HepG2 (cell line): ENCODE results near the gene ORC3. TPM values are rescaled to one million over a fixed set of nuclear protein-coding genes. Genes with fewer than 3 reads are reported as not detected.

ENCODE experiments used
- ATAC-seq: fragments of 200-7000 bp; cut with Tn5 transposase; 3 replicates; pipeline ENCODE4 v1.9.1; 2020; ENCODE audit warnings: mild to moderate bottlenecking, moderate library complexity
- BruUV-seq: library from RNA; stranded (reverse); fragments of 400-500 nt; replicated peaks from 2 replicates; lab custom pipeline; 2021; lab: Mats Ljungman, UMichigan
- CTCF ChIA-PET: fragments of 300-600 bp; formaldehyde crosslinking; extraction: SDS; loops from one replicate; lab custom pipeline; 2021; ENCODE audit warnings: low total read pairs, inconsistent platforms, low intra/inter-chr PET ratio; lab: Yijun Ruan, JAX
- POLR2A ChIA-PET: fragments of 350-600 bp; sonication (Branson Sonifier 250); formaldehyde crosslinking; loops from one replicate; lab custom pipeline; 2020; ENCODE audit warnings: antibody characterized with exemption, inconsistent platforms; lab: Yijun Ruan, JAX
- DNase-seq: peaks from one replicate; pipeline ENCODE4 v3.0.0-alpha.2; 2015; ENCODE audit warnings: low spot score
- FAIRE-seq: peaks from 3 replicates; lab custom pipeline; 2011; peaks lifted over from hg19 to GRCh38; lab: Jason Lieb, UNC
- H2AFZ ChIP-seq: one replicate; pipeline ENCODE4 v1.6.1; 2011; ENCODE audit warnings: low read length, inconsistent platforms
- H3K27ac ChIP-seq: fragments of 300-600 bp; 3 replicates; pipeline ENCODE4 v1.8.0; 2011; ENCODE audit warnings: mixed run types, mild to moderate bottlenecking, mixed read lengths, low read length, inconsistent platforms; ENCODE audit not compliant: insufficient read depth; ENCODE audit errors: extremely low read length
- H3K27me3 ChIP-seq, 2 experiments: fragments of 200-600 bp in 1 of 2; 2 replicates in 1 of 2; 3 replicates in 1 of 2; pipeline versions ENCODE4 v1.6.0 to v1.8.0; 2011; ENCODE audit warnings: low read length in 2 of 2, mild to moderate bottlenecking in 2 of 2, moderate library complexity in 2 of 2, inconsistent platforms in 1 of 2; ENCODE audit not compliant: insufficient read depth in 2 of 2, control insufficient read depth in 1 of 2
- H3K36me3 ChIP-seq, 2 experiments: fragments of 200-600 bp in 1 of 2; replicated peaks in 1 of 2; 2 replicates in 1 of 2; 3 replicates in 1 of 2; pipeline versions ENCODE4 v1.5.1 to v1.8.0; 2011; ENCODE audit warnings: low read length in 2 of 2, inconsistent platforms in 1 of 2; ENCODE audit not compliant: insufficient read depth in 2 of 2, control insufficient read depth in 1 of 2
- H3K4me1 ChIP-seq: 2 replicates; pipeline ENCODE4 v1.5.1; 2012; ENCODE audit warnings: low read length, inconsistent platforms; ENCODE audit not compliant: insufficient read depth
- H3K4me2 ChIP-seq: 2 replicates; pipeline ENCODE4 v1.6.0; 2011; ENCODE audit warnings: low read depth, low read length, inconsistent platforms
- H3K4me3 ChIP-seq, 3 experiments: fragments of 200-600 bp in 1 of 3; sonication (generic), shearing (Covaris generic) in 1 of 3; replicated peaks in 1 of 3; 2 replicates each; pipeline ENCODE4 v1.5.1; 2011 to 2016; ENCODE audit warnings: low read length in 3 of 3, inconsistent platforms in 2 of 3, low read depth in 2 of 3, mild to moderate bottlenecking in 2 of 3, control low read depth in 1 of 3, mixed read lengths in 1 of 3; ENCODE audit not compliant: insufficient read depth in 1 of 3
- H3K79me2 ChIP-seq: one replicate; pipeline ENCODE4 v1.6.1; 2011; ENCODE audit warnings: low read length, inconsistent platforms; ENCODE audit not compliant: insufficient read depth
- H3K9ac ChIP-seq: 2 replicates; pipeline ENCODE4 v1.6.0; 2011; ENCODE audit warnings: mild to moderate bottlenecking, low read depth, low read length, inconsistent platforms; ENCODE audit not compliant: insufficient read depth
- H3K9me3 ChIP-seq: 2 replicates; pipeline ENCODE4 v1.5.1; 2012; ENCODE audit warnings: mild to moderate bottlenecking, low read length
- H4K20me1 ChIP-seq: 2 replicates; pipeline ENCODE4 v1.6.0; 2011; ENCODE audit warnings: inconsistent platforms, mild to moderate bottlenecking, low read length, moderate library complexity; ENCODE audit not compliant: insufficient read depth
- AGO2 ChIP-seq: fragments of 200-400 bp; formaldehyde crosslinking; optimal IDR thresholded peaks from 2 replicates; pipeline ENCODE3; 2017; ENCODE audit warnings: mild to moderate bottlenecking, low read depth, low read length, moderate library complexity
- CERS6 ChIP-seq: sonication (generic); formaldehyde crosslinking; IDR thresholded peaks from 2 replicates; pipeline ENCODE4 v1.5.0; 2020; ENCODE audit warnings: missing genetic modification reagents
- DNMT3B ChIP-seq: conservative IDR thresholded peaks from 2 replicates; pipeline ENCODE4 v1.6.1; 2016; ENCODE audit warnings: missing biosample characterization, control low read depth
- SATB2 ChIP-seq: sonication (generic); formaldehyde crosslinking; IDR thresholded peaks from 2 replicates; pipeline ENCODE4 v1.5.0; 2020; ENCODE audit warnings: missing genetic modification reagents
- SPEN ChIP-seq: sonication (generic); formaldehyde crosslinking; IDR thresholded peaks from 2 replicates; pipeline ENCODE4 v1.5.1; 2020; ENCODE audit warnings: low read depth, mild to moderate bottlenecking, missing genetic modification reagents
- TFE3 ChIP-seq: IDR thresholded peaks from 2 replicates; pipeline ENCODE4 v1.6.1; 2016
- ZHX2 ChIP-seq, 2 experiments: sonication (generic) in 1 of 2; formaldehyde crosslinking in 1 of 2; IDR thresholded peaks; 2 replicates each; pipeline versions ENCODE4 v1.6.1 to v1.9.0; 2014 to 2022; ENCODE audit warnings: antibody characterized with exemption in 1 of 2, borderline replicate concordance in 1 of 2, inconsistent platforms in 1 of 2, low read depth in 1 of 2, missing genetic modification reagents in 1 of 2
- ZKSCAN1 ChIP-seq: fragments of 150-350 bp; IDR thresholded peaks from 2 replicates; pipeline ENCODE4 v1.6.1; 2014; ENCODE audit warnings: low read length
- ZNF264 ChIP-seq: sonication (generic); formaldehyde crosslinking; IDR thresholded peaks from 2 replicates; pipeline ENCODE4 v1.4.0; 2020; ENCODE audit warnings: missing genetic modification reagents
- ZNF446 ChIP-seq: sonication (generic); formaldehyde crosslinking; IDR thresholded peaks from 2 replicates; pipeline ENCODE4 v1.5.0; 2020; ENCODE audit warnings: mild to moderate bottlenecking, missing genetic modification reagents
- in situ Hi-C: cut with HindIII; loops from 2 replicates; pipeline ENCODE4 v1.10.0; 2017; ENCODE audit warnings: low pct_unique_long_range_greater_than_20kb; ENCODE audit not compliant: extremely low pct_ligation_motif_present
- intact Hi-C: fragments of 100-400 bp; cut with micrococcal nuclease; formaldehyde crosslinking; loops from one replicate; pipeline ENCODE4 v1.10.0; 2022; ENCODE audit not compliant: unreplicated experiment
- polyA plus RNA-seq, 8 experiments: library from polyadenylated mRNA; depleted of rRNA in 3 of 8; stranded (reverse) in 7 of 8; unstranded in 1 of 8; fragments of >200 nt; fragmentation: Illumina TruSeq in 4 of 8; extraction: Trizol in 4 of 8; gene quantifications; 2 replicates each; pipeline versions ENCODE4 v1.2.1 to v1.2.3, GENCODE V29; 2011 to 2016; ENCODE audit warnings: low read depth in 4 of 8, missing spikeins in 1 of 8, mixed read lengths in 1 of 8; ENCODE audit not compliant: insufficient read depth in 1 of 8
- total RNA-seq, 5 experiments: library from RNA; depleted of rRNA; stranded (reverse); fragments of >200 nt; fragmentation: Illumina TruSeq; extraction: Trizol; gene quantifications; 2 replicates each; pipeline ENCODE4 v1.2.3, GENCODE V29; 2016; ENCODE audit warnings: low read depth in 1 of 5

Gene ORC3
- total and polyA plus RNA-seq, 2 of the 13 experiments (the other 11 are each of a cell fraction or from before 2014, with no cell fraction given): 21.8 to 43.5 TPM

- Histone ChIP-seq H3K4me2 (no peak overlapping the region), H2AFZ (no peak overlapping the region), H3K4me3 (no peak overlapping the region), H3K27ac (no peak overlapping the region), H3K36me3 (peaks cover 0 to 6% of the 10 kb centered on the region in 2 experiments; a peak in 2 of 5 replicates), H3K9ac (no peak overlapping the region), H3K4me1 (peaks cover 48% of the 10 kb centered on the region), H4K20me1 (no peaks in the 10 kb centered on the region), H3K9me3 (no peaks in the 10 kb centered on the region), H3K79me2 (no peaks in the 10 kb centered on the region), H3K27me3 (no peaks in the 10 kb centered on the region)
- intact Hi-C loops: no loop called here
- no TSS peak for BruUV-seq
- ChIA-PET POLR2A (no interaction called here), CTCF (no interaction called here)
- in situ Hi-C loops: no loop called here
- TF ChIP-seq TFE3 (no peak), CERS6 (CRISPR knock-in tag) (no peak), ZNF264 (CRISPR knock-in tag) (no peak), SPEN (no peak), AGO2 (no peak), ZNF446 (CRISPR knock-in tag) (no peak), ZKSCAN1 (no peak), SATB2 (CRISPR knock-in tag) (no peak), DNMT3B (CRISPR knock-in tag) (no peak), ZHX2 (IDR thresholded peaks at IDR 0.05; ENCODE audit: low read depth) (no peak), ZHX2 (CRISPR knock-in tag; IDR thresholded peaks at IDR 0.05; ENCODE audit: borderline replicate concordance) (no peak)
- FAIRE-seq (no peak), ATAC-seq (no peak), DNase-seq (no peak)
These were observed 75.1 kb downstream of the ORC3 start for GRCh38 chr6:87664921-87665485.
